Measurements from ENCODE around the gene IGFBP2.

IGFBP2 gene

GRCh38 chr2:216615298-216616082, 17.7 kb upstream of the IGFBP2 start:
- no peak for DNase-seq (ENCODE audit: low spot score)

- no peak for DNase-seq (ENCODE audit: low spot score)
These were observed 17.0 kb upstream of the IGFBP2 start for GRCh38 chr2:216616083-216616678.

- DNase-seq (ENCODE audit: low spot score), result no peak
These were observed 15.9 kb upstream of the IGFBP2 start for GRCh38 chr2:216617159-216617815.

- no peak for DNase-seq (ENCODE audit: low spot score)
These were observed 14.4 kb upstream of the IGFBP2 start for GRCh38 chr2:216618785-216619184.

- peak; percentile 75 for DNase-seq (ENCODE audit: low spot score)
These were observed 13.5 kb upstream of the IGFBP2 start for GRCh38 chr2:216619411-216620393.

GRCh38 chr2:216620786-216621185, 12.4 kb upstream of the IGFBP2 start:
- DNase-seq (ENCODE audit: low spot score), result peak; percentile 46

GRCh38 chr2:216621292-216621691, 11.9 kb upstream of the IGFBP2 start:
- no peak for DNase-seq (ENCODE audit: low spot score)

GRCh38 chr2:216622526-216622925, 10.7 kb upstream of the IGFBP2 start:
- no peak for DNase-seq (ENCODE audit: low spot score)

- DNase-seq (ENCODE audit: low spot score), result no peak
These were observed 9.0 kb upstream of the IGFBP2 start for GRCh38 chr2:216624251-216624650.

- no peak for DNase-seq (ENCODE audit: low spot score)
These were observed 6.9 kb upstream of the IGFBP2 start for GRCh38 chr2:216626168-216626874.

- no peak for DNase-seq (ENCODE audit: low spot score)
These were observed 6.4 kb upstream of the IGFBP2 start for GRCh38 chr2:216626875-216627245.

- DNase-seq (ENCODE audit: low spot score), result no peak
These were observed 3.4 kb upstream of the IGFBP2 start for GRCh38 chr2:216629784-216630183.

- DNase-seq (ENCODE audit: low spot score), result no peak
These were observed 771 bp upstream of the IGFBP2 start for GRCh38 chr2:216632346-216632951.

GRCh38 chr2:216633616-216634369, 573 bp downstream of the IGFBP2 start:
- peak; percentile 43 for DNase-seq (ENCODE audit: low spot score)

GRCh38 chr2:216634370-216635148, 1.3 kb downstream of the IGFBP2 start:
- no peak for DNase-seq (ENCODE audit: low spot score)

GRCh38 chr2:216635171-216635570, 2.0 kb downstream of the IGFBP2 start:
- DNase-seq (ENCODE audit: low spot score), result no peak

- no peak for DNase-seq (ENCODE audit: low spot score)
These were observed 2.7 kb downstream of the IGFBP2 start for GRCh38 chr2:216635701-216636550.

Measured in SK-N-DZ (cell line).